ENCODE measurements around the gene CIPC.

The CIPC gene

GRCh38 chr14:77103475-77103874, 5.4 kb downstream of the CIPC start:
- no peak for DNase-seq (ENCODE audit: low read depth in 2 of 2)

- DNase-seq (ENCODE audit: low read depth in 2 of 2) = no peak
Observed at GRCh38 chr14:77103951-77104350, 5.9 kb downstream of the CIPC start.

GRCh38 chr14:77104393-77104792, 6.3 kb downstream of the CIPC start:
- DNase-seq (ENCODE audit: low read depth in 2 of 2) = no peak

GRCh38 chr14:77105145-77105939, 7.3 kb downstream of the CIPC start:
- no peak for DNase-seq (ENCODE audit: low read depth in 2 of 2)

- DNase-seq (ENCODE audit: low read depth in 2 of 2) = no peak
Observed at GRCh38 chr14:77106666-77107065, 8.6 kb downstream of the CIPC start.

GRCh38 chr14:77107228-77107627, 9.2 kb downstream of the CIPC start:
- DNase-seq (ENCODE audit: low read depth in 2 of 2) = no peak

GRCh38 chr14:77108753-77109152, 10.7 kb downstream of the CIPC start:
- DNase-seq (ENCODE audit: low read depth in 2 of 2) = no peak

GRCh38 chr14:77109656-77110055, 11.6 kb downstream of the CIPC start:
- no peak for DNase-seq (ENCODE audit: low read depth in 2 of 2)

GRCh38 chr14:77110286-77110685, 12.2 kb downstream of the CIPC start:
- DNase-seq (ENCODE audit: low read depth in 2 of 2) = no peak

GRCh38 chr14:77111021-77111420, 13.0 kb downstream of the CIPC start:
- no peak for DNase-seq (ENCODE audit: low read depth in 2 of 2)

- DNase-seq (ENCODE audit: low read depth in 2 of 2) = no peak
Observed at GRCh38 chr14:77113644-77114043, 15.6 kb downstream of the CIPC start.

- no peak for DNase-seq (ENCODE audit: low read depth in 2 of 2)
Observed at GRCh38 chr14:77114609-77115008, 16.6 kb downstream of the CIPC start.

- DNase-seq (ENCODE audit: low read depth in 2 of 2) = no peak
Observed at GRCh38 chr14:77116172-77116817, 18.2 kb downstream of the CIPC start.

GRCh38 chr14:77119851-77120250, 21.8 kb downstream of the CIPC start:
- DNase-seq (ENCODE audit: low read depth in 2 of 2) = no peak

GRCh38 chr14:77120771-77121743, 23.0 kb downstream of the CIPC start:
- DNase-seq (ENCODE audit: low read depth in 2 of 2) = no peak

GRCh38 chr14:77122526-77123125, 24.6 kb downstream of the CIPC start:
- DNase-seq (ENCODE audit: low read depth in 2 of 2) = no peak

- no peak for DNase-seq (ENCODE audit: low read depth in 2 of 2)
Observed at GRCh38 chr14:77123381-77124325, 25.6 kb downstream of the CIPC start.

GRCh38 chr14:77124345-77125280, 26.6 kb downstream of the CIPC start:
- peak; percentile 35 to 40 for DNase-seq (ENCODE audit: low read depth in 2 of 2)

GRCh38 chr14:77125281-77125801, 27.3 kb downstream of the CIPC start:
- DNase-seq (ENCODE audit: low read depth in 2 of 2) = no peak
